GM12875 (cell line): ENCODE results near the gene FAM117A.
A peak's percentile ranks its signal among the peaks of the same experiment; 100 is the strongest.
"Not testable (repeated sequence)": the region's sequence is repeated elsewhere in the genome, so short reads cannot be mapped to it uniquely, and the experiment has no call there.

Experiments used
- H3K4me3 ChIP-seq: one replicate; pipeline ENCODE4 v1.5.1; 2011; ENCODE audit warnings: low read depth, low read length, control low read depth
- TF ChIP-seq, protein P1 (sequence below): IDR thresholded peaks from 2 replicates; pipeline ENCODE4 v1.5.1; 2011; ENCODE audit warnings: low read depth, mild to moderate bottlenecking, control low read depth, inconsistent platforms, low read length, moderate library complexity, borderline replicate concordance; ENCODE audit not compliant: insufficient read depth

FAM117A gene

DNA sequence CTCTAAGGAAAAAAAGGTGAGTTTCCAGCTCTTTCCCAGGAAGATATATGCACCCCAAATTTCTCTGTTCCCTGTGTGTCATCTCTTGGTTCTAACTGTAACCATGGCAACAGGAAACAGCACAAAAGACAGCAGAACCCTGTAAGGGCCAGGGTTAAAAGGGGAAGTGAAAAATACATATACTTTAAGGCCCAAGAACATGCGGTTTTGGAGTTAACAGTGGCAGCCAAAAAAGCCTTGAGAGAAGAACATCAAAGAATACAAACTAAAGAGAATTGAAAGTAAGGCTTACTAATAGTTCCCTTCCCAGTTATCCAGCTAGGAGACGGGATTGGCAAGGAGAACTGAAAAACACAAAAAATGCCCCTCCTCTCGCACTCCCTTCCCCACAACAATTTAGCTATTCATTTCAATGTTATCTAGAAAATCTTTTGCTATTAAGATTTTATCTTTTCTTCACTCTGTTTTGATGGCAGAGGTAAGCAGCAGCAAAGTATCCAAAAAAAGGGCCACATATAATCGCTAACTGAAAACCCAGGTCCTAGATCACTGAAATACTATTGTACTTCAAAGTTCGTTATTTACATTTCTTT, 87.6 kb downstream of the FAM117A start:
- peak overlapping the region; percentile 77 for H3K4me3 ChIP-seq
- TF ChIP-seq, protein P1, sequence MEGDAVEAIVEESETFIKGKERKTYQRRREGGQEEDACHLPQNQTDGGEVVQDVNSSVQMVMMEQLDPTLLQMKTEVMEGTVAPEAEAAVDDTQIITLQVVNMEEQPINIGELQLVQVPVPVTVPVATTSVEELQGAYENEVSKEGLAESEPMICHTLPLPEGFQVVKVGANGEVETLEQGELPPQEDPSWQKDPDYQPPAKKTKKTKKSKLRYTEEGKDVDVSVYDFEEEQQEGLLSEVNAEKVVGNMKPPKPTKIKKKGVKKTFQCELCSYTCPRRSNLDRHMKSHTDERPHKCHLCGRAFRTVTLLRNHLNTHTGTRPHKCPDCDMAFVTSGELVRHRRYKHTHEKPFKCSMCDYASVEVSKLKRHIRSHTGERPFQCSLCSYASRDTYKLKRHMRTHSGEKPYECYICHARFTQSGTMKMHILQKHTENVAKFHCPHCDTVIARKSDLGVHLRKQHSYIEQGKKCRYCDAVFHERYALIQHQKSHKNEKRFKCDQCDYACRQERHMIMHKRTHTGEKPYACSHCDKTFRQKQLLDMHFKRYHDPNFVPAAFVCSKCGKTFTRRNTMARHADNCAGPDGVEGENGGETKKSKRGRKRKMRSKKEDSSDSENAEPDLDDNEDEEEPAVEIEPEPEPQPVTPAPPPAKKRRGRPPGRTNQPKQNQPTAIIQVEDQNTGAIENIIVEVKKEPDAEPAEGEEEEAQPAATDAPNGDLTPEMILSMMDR = no peak

DNA sequence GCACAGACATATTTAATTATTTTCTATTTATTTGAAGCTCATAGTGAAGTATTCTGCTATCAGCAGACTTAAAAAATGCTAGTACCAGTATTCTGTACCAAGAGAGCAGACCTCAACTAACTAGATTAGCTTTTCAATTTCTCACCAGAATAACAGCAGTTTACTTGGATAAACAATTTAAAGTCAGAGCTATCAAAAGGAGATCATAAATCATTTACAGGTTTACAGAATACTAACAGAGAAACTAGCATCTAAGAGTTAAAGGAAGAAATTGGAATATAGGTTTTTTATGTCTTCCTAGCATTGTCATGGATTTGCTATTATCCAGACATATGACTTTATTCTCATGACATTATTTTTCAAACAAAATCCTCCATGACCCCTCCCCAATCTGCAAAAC, 89.4 kb downstream of the FAM117A start:
- TF ChIP-seq, protein P1 = no peak
- H3K4me3 ChIP-seq = no peak overlapping the region

- H3K4me3 ChIP-seq = not testable (repeated sequence)
Observed at GRCh38 chr17:49673679-49674078, 90.3 kb downstream of the FAM117A start.

GRCh38 chr17:49670641-49671040, 93.3 kb downstream of the FAM117A start:
- H3K4me3 ChIP-seq = no peak overlapping the region
- TF ChIP-seq, protein P1 = no peak

DNA sequence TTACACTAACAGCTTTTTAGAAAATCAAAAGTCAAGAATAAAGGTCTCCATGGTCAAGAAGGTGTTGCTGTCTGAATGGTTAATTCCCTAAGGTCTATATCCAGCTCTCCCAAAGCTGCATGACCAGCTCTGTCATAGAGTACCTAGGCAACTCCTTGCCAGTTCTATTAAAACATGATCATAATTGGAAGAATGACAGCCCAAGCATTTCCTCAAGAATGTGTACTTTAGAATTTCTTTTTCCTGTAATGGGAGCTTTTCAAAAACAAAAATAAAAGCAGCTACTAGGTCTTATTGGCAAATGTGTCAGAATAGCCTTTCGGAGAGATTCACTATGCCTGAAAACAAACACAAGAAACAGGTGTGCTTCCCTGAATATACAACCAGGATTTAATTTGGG, 93.9 kb downstream of the FAM117A start:
- TF ChIP-seq, protein P1 = no peak
- no peak overlapping the region for H3K4me3 ChIP-seq

GRCh38 chr17:49667854-49668253, 96.1 kb downstream of the FAM117A start:
- H3K4me3 ChIP-seq = no peak overlapping the region
- TF ChIP-seq, protein P1 = no peak

GRCh38 chr17:49664706-49665211, 99.2 kb downstream of the FAM117A start:
- no peak overlapping the region for H3K4me3 ChIP-seq
- TF ChIP-seq, protein P1 = no peak
